Thoracic aorta (tissue), 2 donors: ENCODE data around the gene UBASH3B. TPM values are rescaled to one million over a fixed set of nuclear protein-coding genes. Genes with fewer than 3 reads are reported as not detected.

ENCODE experiments used
- ATAC-seq: fragments of 150-250 bp; one replicate; pipeline ENCODE4 v1.8.0; 2017; ENCODE audit warnings: low read depth; ENCODE audit not compliant: insufficient number of reproducible peaks, low FRiP score
- DNase-seq: peaks from one replicate; pipeline ENCODE4 v3.0.0-alpha.2; 2020; ENCODE audit warnings: low spot score
- H3K27ac ChIP-seq, 2 donors: fragments of 200-600 bp; sonication (generic); 1 replicate in 1 of 2; 2 replicates in 1 of 2; pipeline ENCODE4 v1.5.1; 2016; ENCODE audit warnings: mild to moderate bottlenecking in 2 of 2, moderate library complexity in 2 of 2
- H3K27me3 ChIP-seq: fragments of 200-600 bp; sonication (generic); replicated peaks from 2 replicates; pipeline ENCODE4 v1.6.0; 2016; ENCODE audit warnings: mild to moderate bottlenecking; ENCODE audit not compliant: insufficient read depth
- H3K36me3 ChIP-seq: fragments of 200-600 bp; sonication (generic); one replicate; pipeline ENCODE4 v1.5.1; 2016
- H3K4me1 ChIP-seq, 2 donors: fragments of 200-600 bp; sonication (generic); 1 replicate in 1 of 2; 2 replicates in 1 of 2; pipeline versions ENCODE4 v1.5.1 to v1.6.0; 2016; ENCODE audit warnings: low read depth in 2 of 2, mild to moderate bottlenecking in 1 of 2; ENCODE audit not compliant: control insufficient read depth in 1 of 2
- H3K4me3 ChIP-seq: fragments of 200-600 bp; sonication (generic); 2 replicates; pipeline ENCODE4 v1.5.1; 2016; ENCODE audit warnings: mild to moderate bottlenecking
- H3K9me3 ChIP-seq: fragments of 200-600 bp; sonication (generic); 2 replicates; pipeline ENCODE4 v1.5.1; 2016
- CTCF ChIP-seq: fragments of 200-600 bp; sonication (generic); IDR thresholded peaks from one replicate; pipeline ENCODE4 v1.5.1; 2019; ENCODE audit warnings: antibody characterized with exemption
- total RNA-seq, 2 donors: library from RNA; depleted of rRNA; stranded (reverse); fragments of >200 nt; gene quantifications; one replicate each; pipeline versions ENCODE4 v1.1.0 to v1.2.3, GENCODE V29; 2016

Gene UBASH3B
- total RNA-seq, 2 donors from 2014 or later: 6.1 to 12.3 TPM

- TF ChIP-seq CTCF: no peak
- no peak overlapping the region for H3K27ac ChIP-seq
- H3K4me3 ChIP-seq: no peak overlapping the region
- no peak for DNase-seq
- H3K27me3 ChIP-seq: no peaks in the 10 kb centered on the region
- peaks cover 0 to 10% of the 10 kb centered on the region in 2 donors for H3K4me1 ChIP-seq
- ATAC-seq: no peak
- H3K36me3 ChIP-seq: no peaks in the 10 kb centered on the region
- H3K9me3 ChIP-seq: no peaks in the 10 kb centered on the region
Measured at GRCh38 chr11:122779047-122779629, 123.6 kb downstream of the UBASH3B start.

DNA sequence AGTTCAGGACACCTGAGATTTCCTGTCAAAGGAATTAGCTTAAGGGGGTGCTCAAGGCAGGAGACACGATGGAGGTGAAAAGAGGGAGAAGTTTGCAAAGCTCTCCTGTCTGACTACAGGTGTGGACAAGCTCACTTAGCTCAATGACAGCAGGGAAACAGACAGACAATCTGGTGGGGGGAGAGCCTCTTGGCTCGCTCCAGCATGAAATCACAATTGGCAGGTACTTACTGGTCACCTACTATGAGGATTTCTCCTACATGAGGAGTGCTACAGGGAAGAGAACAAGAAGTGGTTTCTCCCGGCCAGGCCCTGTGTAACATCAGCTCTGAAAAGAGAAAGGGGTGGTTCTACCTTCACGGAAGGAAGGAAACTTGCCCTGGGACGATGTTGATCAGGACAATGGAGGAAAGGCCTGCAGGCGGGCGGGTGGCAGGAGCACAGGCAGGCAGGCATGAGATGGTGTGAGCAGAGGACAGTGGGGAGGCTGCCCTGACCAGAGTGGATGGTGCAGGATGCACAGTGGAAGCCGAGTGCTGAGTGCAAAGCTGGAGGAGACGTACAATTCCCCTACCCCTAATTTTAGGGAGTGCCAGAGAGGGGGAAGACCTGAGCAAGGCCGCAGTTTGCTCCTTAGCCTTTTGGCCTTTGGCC, 124.9 kb downstream of the UBASH3B start:
- H3K27ac ChIP-seq: no peak overlapping the region
- peaks cover 4 to 23% of the 10 kb centered on the region in 2 donors for H3K4me1 ChIP-seq
- no peak for TF ChIP-seq CTCF
- no peak for ATAC-seq
- no peak overlapping the region for H3K4me3 ChIP-seq
- no peaks in the 10 kb centered on the region for H3K27me3 ChIP-seq
- DNase-seq: no peak
- no peaks in the 10 kb centered on the region for H3K36me3 ChIP-seq
- H3K9me3 ChIP-seq: no peaks in the 10 kb centered on the region

- Histone ChIP-seq H3K36me3 (no peaks in the 10 kb centered on the region), H3K4me3 (no peak overlapping the region), H3K4me1 (peaks cover 4 to 23% of the 10 kb centered on the region in 2 donors), H3K27me3 (no peaks in the 10 kb centered on the region), H3K27ac (no peak overlapping the region), H3K9me3 (no peaks in the 10 kb centered on the region)
- TF ChIP-seq CTCF: peak; percentile 92
- DNase-seq (peak; percentile 56), ATAC-seq (peak; percentile 2)
Measured at GRCh38 chr11:122781378-122782195, 126.1 kb downstream of the UBASH3B start.

GRCh38 chr11:122782222-122782621, 126.7 kb downstream of the UBASH3B start:
- Histone ChIP-seq H3K4me3 (no peak overlapping the region), H3K9me3 (no peaks in the 10 kb centered on the region), H3K27me3 (no peaks in the 10 kb centered on the region), H3K36me3 (no peaks in the 10 kb centered on the region), H3K27ac (no peak overlapping the region), H3K4me1 (peaks cover 4 to 23% of the 10 kb centered on the region in 2 donors)
- ATAC-seq (no peak), DNase-seq (no peak)
- TF ChIP-seq CTCF: no peak

- H3K9me3 ChIP-seq: no peaks in the 10 kb centered on the region
- H3K36me3 ChIP-seq: no peaks in the 10 kb centered on the region
- ATAC-seq (peak; percentile 14), DNase-seq (peak; percentile 20)
- peak overlapping the region; percentile 38 to 42 for H3K27ac ChIP-seq
- H3K27me3 ChIP-seq: no peaks in the 10 kb centered on the region
- peaks cover 4 to 23% of the 10 kb centered on the region in 2 donors for H3K4me1 ChIP-seq
- no peak for TF ChIP-seq CTCF
- peak overlapping the region; percentile 1 for H3K4me3 ChIP-seq
Measured at GRCh38 chr11:122784325-122784955, 128.9 kb downstream of the UBASH3B start.
